Measurements from ENCODE around the gene PTPRT. TPM values are rescaled to one million over a fixed set of nuclear protein-coding genes. Genes with fewer than 3 reads are reported as not detected.

The PTPRT gene
- total RNA-seq, 4 donors from 2014 or later, result 0.04 TPM; not detected in 3

- H3K27me3 ChIP-seq, result peaks cover 5% of the 10 kb centered on the region
- WGBS, 2 donors (ENCODE audit: low coverage in 1 of 2), result 67 to 70% methylated on average over 2 to 3 of the region's 3 CpGs
- H3K4me3 ChIP-seq, result no peak overlapping the region
These were observed 316.4 kb downstream of the PTPRT start for GRCh38 chr20:42873259-42873658.

GRCh38 chr20:42864116-42864515 is 325.6 kb downstream of the PTPRT start:
- no peaks in the 10 kb centered on the region for H3K9me3 ChIP-seq
- H3K36me3 ChIP-seq, result no peaks in the 10 kb centered on the region
- peaks cover 5% of the 10 kb centered on the region for H3K27me3 ChIP-seq
- H3K4me3 ChIP-seq, result no peak overlapping the region
- H3K27ac ChIP-seq, result no peak overlapping the region
- ATAC-seq, result no peak
- H3K4me1 ChIP-seq, result no peaks in the 10 kb centered on the region
- no peak for TF ChIP-seq EP300 (IDR thresholded peaks at IDR 0.05)
- WGBS, 2 donors (ENCODE audit: low coverage in 1 of 2), result 47 to 90% methylated on average over 1 to 3 of the region's 3 CpGs

More at GRCh38 chr20:42873259-42873658, 316.4 kb downstream of the PTPRT start:
- no peaks in the 10 kb centered on the region for H3K36me3 ChIP-seq
- no peaks in the 10 kb centered on the region for H3K9me3 ChIP-seq
- H3K4me1 ChIP-seq, result no peaks in the 10 kb centered on the region
- TF ChIP-seq CTCF (IDR thresholded peaks at IDR 0.05) (no peak), EP300 (IDR thresholded peaks at IDR 0.05) (no peak), POLR2A (IDR thresholded peaks at IDR 0.05) (no peak), POLR2AphosphoS5 (IDR thresholded peaks at IDR 0.05) (no peak)
- no peak for ATAC-seq
- no peak overlapping the region for H3K27ac ChIP-seq

- TF ChIP-seq POLR2A (IDR thresholded peaks at IDR 0.05), result no peak
- no peak for TF ChIP-seq EP300 (IDR thresholded peaks at IDR 0.05)
- TF ChIP-seq POLR2AphosphoS5 (IDR thresholded peaks at IDR 0.05), result no peak
- TF ChIP-seq CTCF (IDR thresholded peaks at IDR 0.05), result no peak
- Histone ChIP-seq H3K4me3 (no peak overlapping the region), H3K9me3 (no peaks in the 10 kb centered on the region), H3K4me1 (no peaks in the 10 kb centered on the region), H3K27ac (no peak overlapping the region), H3K36me3 (no peaks in the 10 kb centered on the region), H3K27me3 (no peaks in the 10 kb centered on the region)
- no peak for ATAC-seq
- 56 to 68% methylated on average over 5 of the region's 5 CpGs for WGBS, 2 donors (ENCODE audit: low coverage in 1 of 2)
These were observed 327.3 kb downstream of the PTPRT start for GRCh38 chr20:42862446-42862845.

- Histone ChIP-seq H3K4me1 (no peaks in the 10 kb centered on the region), H3K27ac (no peak overlapping the region), H3K4me3 (no peak overlapping the region), H3K27me3 (no peaks in the 10 kb centered on the region), H3K9me3 (no peaks in the 10 kb centered on the region), H3K36me3 (no peaks in the 10 kb centered on the region)
- no peak for ATAC-seq
- TF ChIP-seq EP300 (IDR thresholded peaks at IDR 0.05) (no peak), POLR2A (IDR thresholded peaks at IDR 0.05) (no peak), CTCF (IDR thresholded peaks at IDR 0.05) (no peak), POLR2AphosphoS5 (IDR thresholded peaks at IDR 0.05) (no peak)
- WGBS, 2 donors (ENCODE audit: low coverage in 1 of 2), result 72 to 74% methylated on average over 4 to 7 of the region's 7 CpGs
These were observed 332.3 kb downstream of the PTPRT start for GRCh38 chr20:42857446-42857845.

- no peaks in the 10 kb centered on the region for H3K36me3 ChIP-seq
- no peak for TF ChIP-seq EP300 (IDR thresholded peaks at IDR 0.05)
- no peak for TF ChIP-seq CTCF (IDR thresholded peaks at IDR 0.05)
- no peak for TF ChIP-seq POLR2AphosphoS5 (IDR thresholded peaks at IDR 0.05)
- TF ChIP-seq POLR2A (IDR thresholded peaks at IDR 0.05), result no peak
- ATAC-seq, result no peak
- no peak overlapping the region for H3K27ac ChIP-seq
- WGBS, 2 donors (ENCODE audit: low coverage in 1 of 2), result 33 to 67% methylated on average over 1 of the region's 1 CpG
- H3K27me3 ChIP-seq, result no peaks in the 10 kb centered on the region
- H3K9me3 ChIP-seq, result no peaks in the 10 kb centered on the region
- no peaks in the 10 kb centered on the region for H3K4me1 ChIP-seq
- no peak overlapping the region for H3K4me3 ChIP-seq
These were observed 333.8 kb downstream of the PTPRT start for GRCh38 chr20:42855896-42856295.

All from gastroesophageal sphincter (tissue), 4 donors.